KG1 (cell line): ENCODE results near the gene GLCE.

ENCODE experiments used
- DNase-seq: peaks from one replicate; lab custom pipeline; 2025; lab: John Stamatoyannopoulos, UW

GLCE gene

DNA sequence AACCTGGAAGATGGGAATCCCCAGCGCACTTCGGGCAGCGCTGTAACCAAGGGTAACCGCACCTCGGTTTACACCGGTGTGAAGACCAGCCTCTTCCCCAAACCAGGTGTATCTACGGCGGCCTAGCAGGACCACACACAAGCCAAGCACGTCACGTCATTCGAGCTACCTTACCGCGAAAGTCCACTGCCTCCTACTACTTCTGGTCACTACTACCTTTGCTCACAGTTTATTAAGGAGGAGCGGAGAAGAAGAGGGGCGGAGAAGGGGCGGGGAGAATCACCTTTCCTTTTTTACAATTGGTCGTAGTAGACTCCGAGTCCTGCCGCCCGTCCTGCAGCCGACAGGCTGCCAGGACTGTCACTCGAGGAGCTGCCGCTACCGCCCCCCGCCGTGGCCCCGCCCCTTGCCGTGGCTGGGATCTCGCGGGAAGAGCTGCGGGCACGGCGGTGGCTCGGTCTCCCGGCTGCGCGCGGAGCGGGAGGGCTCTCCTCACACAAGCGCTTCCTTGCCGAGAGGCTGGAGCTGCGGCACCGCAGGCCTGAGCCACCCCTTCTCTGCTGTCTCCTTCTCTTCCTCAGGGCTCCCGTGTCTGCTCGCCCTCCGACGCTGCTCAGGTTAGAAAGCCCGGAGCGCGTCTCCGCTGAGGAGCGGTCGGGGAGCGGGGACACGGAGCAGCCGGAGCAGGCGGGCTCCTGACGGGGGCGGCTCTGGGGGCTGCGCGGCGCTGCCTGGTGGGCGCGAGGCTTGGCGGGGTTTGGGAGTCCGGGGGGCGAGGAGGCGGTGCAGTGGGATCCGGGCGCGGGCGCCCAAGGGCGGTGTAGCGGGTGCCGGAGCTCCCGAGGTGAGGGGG, at the start of gene GLCE:
GLCE (plus strand) TSS at position 495 of the 853 bp plus-strand sequence. CDS start 95,172 bp downstream, outside the sequence.
- DNase-seq = peak; percentile 87

DNA sequence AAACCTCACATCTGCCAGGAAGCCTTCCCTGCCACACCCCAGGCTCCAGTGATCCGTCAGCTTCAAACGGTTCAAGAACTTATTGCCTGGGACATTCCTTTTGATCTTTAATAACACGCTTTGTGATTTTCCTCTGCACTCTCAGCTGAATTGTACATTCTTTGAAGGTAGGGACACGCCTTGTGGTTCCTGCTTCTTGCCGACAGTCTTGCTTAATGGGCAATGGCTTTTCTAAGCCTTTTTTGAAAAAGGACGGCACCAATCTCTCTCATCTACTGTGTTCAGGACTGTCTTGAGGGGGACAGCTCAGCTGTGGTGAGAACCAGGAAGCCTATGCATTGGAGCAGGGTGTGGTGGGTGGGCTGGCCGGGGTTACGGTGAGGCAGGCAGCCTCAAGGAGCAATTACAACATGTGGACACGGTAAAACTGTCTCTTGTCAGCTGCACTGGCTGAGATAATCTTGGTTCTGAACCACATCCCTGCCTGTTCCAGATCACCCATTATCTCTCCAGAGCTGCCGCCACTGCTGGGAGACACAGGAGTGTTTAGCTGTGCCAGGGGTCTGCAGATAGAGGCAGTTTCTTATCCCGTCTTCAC, 46.0 kb upstream of the GLCE start:
- DNase-seq = no peak

DNA sequence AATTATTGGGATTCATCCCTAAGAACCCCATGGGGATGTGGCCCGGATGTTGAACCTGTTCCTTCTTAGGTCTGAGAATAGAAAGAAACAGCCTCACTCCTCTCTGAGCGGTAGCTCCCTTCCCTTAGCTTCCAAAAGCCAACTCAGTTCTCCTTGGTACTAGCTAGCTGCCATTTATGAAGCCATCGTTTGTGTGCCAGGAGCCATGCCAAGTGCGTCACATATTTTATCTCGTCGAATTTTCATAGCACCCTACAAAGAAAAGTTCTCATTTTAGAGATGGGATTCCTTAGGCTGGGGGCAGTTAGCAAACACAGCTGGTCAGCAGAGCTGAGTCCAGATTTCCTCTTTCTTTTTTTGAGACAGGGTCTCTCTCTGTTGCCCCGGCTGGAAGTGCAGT, 45.4 kb upstream of the GLCE start:
- DNase-seq = no peak

DNA sequence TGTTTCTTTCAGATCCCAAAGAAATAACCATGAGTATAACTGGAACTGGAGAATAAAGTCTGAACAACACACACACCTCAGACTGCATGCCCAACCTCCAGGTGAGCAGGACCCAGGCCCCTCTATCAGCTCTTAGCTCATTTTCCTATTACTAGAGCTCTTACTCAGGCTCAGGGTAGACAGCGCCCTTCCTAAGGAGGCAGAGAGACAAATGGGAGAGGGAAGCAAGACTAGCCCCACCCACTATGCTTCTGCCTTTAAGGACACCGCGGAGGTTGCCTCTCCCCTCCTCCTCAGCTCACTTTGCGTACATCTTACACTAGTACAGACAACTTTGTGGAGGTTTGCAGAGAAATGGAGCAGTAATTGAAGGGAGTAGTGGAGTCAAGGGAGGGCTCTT, 44.0 kb upstream of the GLCE start:
- DNase-seq = no peak

DNA sequence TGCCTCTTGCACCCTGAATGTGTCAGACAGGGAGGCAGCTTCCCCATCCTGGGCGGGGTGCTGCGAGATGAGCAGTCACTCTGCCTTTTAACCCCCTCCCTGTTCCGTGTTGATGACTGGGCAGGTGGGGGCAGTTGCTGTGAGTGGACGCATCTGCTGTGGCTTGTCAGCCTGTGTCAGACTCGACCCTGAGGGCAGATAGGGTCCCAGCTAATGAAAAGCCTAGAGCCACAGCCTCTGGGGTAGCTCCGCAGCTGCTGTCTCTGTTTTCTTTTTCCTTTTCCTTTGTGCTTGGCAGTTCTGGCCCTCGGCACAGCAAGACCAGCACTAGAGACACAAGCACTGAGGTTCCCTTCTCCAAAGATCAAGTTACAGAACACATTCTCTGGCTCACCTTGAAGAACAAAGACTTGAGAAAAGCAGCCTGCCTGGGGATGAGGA, 43.0 kb upstream of the GLCE start:
- DNase-seq = no peak

DNA sequence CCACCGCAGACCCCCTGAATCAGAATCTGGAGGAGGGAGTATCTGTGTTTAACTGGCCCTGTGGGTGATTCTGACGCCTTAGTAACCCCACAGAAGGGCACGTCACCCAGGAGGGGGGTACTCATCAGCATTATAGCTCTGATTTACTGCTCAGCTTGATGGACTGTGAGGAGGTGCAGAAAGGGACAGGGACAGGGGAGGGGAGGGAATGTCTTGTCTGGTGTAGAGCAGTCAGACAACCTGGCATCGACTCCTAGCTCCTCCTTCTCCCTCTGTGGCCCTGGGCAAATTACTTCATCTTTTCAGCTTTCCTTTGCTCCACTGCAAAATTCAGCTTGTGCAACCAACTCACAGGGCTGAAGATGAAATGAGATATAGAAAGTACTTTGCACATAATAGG, 42.3 kb upstream of the GLCE start:
- DNase-seq = no peak

DNA sequence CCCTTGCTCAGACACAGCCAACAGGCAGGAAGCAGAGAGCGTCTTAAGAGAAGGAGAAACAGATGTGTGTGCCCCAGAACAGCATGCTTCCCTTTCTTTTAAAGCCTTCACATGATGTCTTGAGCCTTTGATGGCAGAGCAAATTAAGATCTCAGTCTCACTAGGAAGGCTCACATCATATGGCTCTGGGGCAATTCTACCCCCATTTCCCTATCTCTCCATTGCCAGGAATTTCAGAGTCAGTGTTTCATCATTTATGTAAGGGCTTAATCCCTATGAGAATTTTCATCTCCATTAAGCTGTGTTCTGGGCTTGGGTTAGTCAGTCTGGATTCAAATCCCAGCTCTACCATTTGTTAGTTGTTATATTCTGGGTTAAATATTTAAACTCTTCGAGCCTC, 41.4 kb upstream of the GLCE start:
- no peak for DNase-seq

DNA sequence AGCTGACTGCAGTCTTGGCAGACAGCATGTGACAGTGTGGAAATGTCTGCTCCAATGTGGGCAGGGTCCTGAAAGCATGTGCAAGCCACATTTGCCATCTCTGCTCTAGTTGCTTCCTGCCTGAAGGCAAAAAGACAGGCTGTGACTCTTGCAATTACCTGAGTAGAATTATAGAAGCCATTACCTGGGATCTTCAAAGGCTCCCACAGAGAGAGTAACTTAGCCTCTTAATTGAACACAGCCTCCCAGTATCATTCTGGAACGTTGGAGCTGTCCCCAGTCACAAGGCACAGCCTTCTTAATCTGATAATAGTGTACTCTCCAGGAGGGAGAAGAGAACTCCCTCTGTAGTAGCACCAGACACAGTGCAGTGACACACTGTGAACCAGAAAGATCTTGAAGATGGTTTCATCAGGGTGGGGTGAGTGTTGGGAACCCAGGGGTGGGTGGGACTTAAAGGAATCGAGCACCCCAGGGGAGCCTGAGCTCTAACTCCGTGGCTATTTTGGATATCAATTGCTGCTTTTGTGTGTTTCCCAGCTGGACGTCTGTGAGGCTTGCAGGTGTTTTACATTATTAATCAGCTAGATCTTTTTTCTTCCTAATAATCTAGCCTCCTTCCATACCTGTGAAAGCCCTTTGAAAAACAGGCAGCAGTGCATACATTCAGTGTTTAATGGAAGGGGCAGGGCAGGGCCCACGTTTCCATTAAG, 40.6 kb upstream of the GLCE start:
- DNase-seq = no peak

DNA sequence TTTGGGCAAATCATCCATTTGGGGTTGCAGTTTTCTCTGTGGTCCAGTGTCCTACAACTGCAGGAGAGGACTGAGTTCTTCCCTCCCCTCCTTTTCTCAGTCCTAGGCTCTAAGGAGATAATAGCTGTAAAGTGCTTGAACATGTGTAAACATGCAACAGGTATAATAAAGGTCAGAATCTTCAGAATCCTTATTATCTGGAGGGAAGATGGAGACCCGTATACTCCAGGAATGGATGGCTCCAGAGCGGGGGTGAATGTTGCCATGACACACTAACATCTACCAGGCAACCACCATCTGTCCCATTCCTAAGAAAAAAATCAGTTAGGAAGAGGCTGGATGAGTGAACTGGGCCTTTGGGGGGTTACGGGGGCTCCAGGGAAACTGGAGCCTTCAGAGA, 39.7 kb upstream of the GLCE start:
- DNase-seq = no peak

DNA sequence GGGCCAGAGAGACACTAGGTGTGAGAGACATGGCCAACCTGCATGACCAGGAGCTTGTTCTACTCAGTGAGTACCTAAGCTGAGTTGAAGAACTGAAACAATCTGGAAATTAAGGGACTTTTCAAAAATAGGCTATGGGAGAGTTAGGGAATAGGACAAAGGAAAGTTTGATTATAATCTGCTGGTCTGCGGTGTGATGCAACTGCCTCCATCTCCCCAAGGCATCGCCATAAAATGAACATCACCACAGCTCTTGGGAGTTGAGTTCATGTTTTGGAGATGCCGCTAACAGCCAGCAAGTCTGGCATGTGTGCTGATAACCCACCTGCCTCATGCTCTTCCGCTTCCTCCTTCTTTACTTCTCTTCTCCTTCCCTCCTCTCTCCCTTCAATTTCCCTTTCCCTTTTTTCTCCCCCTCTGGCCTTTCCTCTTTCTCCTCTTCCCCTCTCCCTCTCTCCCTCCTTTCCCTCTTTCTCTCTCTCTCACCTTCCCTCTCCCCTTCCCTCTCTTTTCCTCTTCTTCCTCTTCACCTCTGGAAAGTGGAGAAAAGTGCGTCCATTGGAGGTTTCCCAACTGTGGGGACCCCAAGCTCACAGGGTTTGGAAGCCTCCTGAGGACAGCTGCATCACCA, 39.1 kb upstream of the GLCE start:
- no peak for DNase-seq

DNA sequence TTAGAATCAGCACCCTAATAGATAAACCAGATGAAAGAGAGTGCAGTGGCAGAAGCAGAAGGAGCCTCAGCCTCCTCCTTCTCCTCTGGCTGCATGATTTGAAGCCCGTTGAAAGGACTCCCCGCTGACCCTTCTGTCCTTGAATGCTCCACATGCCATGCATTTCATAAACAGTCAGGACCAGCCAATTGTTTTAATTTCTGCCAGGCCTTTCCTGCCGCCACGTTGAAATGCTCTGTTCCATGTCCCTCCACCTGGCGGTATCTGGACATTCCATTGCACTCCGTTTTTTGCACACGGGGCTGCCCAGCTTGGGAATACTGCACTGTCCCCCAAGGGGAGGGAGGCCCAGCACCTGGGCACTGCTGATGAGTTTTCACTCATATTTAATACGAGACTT, 35.2 kb upstream of the GLCE start:
- DNase-seq = no peak

DNA sequence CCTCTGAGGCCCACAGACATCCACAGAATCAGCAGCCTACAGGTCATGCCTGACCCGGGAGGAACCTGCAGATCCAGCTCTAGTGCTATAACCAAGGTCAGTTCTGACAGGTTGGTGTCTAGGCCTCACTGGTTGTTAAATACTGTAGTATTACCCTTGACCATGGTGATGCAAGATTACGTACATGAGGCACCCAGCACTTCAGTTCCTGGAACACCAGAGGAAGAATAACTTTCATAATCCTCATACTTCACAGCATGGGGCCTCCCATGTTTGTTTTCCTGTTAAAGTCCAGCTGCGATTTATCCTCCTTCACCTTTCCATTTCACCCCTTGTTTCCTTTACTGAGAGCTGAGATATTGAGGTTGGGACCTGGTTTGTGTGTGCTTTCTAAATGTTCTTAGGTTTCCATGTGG, 34.4 kb upstream of the GLCE start:
- DNase-seq = no peak

DNA sequence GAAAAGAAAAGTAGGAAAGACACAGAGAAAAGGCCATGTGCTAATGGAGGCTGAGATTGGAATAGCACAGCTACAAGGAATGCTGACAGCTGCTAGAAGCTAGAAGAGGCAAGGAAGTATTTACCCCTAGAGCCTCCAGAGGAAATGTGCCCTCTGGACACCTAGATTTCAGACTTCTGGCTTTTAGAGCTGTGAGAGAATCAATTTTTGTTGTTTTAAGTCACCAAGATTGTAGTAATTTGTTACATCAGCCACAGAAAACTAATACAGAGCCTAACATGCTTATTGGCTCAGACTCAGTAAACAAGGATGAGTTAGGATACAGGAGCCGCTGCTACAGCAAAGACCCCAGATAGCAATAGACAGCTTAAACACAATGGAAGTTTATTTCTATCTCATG, 33.1 kb upstream of the GLCE start:
- no peak for DNase-seq

DNA sequence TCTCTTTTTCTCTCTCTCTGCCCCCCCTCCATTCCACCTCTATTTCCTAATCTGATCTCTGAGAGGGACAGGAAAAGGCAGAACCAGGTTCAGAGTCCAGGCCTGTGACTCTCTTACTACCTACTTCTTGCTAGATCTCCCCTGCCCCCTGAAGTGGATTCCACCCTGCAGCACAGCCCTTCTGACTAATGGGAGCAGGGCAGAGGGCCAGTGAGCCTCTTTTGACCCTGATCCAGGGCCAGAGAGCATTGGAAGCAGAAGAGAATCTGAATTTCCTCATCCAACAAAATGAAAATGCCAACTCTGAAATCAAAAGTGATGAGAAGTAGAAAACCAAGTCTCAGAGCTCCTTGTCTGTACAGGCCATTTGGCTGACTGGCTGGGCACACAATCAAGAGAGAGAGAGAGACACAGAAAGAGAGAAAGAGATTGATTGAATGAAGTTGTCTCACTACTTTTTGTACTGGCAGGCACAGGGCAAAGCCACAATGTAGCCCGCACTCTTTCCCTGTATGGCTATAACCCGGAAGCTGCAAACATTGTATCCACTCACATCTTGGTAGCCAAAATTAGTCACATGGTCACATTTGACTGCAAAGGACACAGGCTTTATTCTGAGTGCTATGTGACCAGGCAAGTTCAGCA, 31.6 kb upstream of the GLCE start:
- DNase-seq = no peak

DNA sequence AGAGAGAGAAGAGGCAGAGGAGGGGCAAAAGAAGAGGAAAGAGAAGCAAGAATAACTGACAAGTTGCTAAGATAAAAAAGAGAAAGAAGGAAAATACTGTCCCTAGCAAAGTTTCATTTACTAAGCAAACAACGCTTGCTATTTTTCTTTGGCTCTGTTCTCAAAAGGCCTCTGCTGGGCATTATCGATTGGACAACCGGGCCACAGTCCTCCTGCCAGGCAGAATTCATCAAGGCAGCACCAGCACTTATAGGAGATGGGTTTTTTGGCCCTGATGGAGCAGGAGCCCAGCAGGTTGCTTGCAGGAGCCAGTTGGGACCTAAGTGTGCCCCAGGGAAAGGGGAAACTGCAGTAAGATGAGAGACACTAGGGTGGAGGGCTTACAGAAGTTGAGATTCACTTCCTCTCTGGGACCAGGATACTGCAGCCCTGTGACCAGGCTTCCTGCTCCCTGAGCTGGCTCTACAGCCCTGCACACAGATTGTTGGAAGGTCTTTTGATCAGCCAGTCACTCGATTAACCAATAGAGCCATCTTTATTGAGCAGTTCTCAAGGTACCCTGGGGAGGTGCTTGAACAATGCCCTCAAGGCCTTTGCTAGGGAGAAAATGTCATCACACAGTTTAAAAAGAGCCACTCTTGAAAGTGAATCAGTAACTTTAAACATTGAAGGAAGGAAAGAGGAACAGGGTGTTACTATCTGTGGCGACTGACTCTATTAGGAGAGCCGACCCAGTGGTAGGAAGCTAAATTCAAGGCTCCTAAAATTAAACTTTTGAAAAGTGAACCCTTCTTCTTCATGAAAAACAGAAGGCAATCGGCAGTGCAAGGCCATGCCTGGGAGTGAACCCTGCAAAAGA, 28.8 kb upstream of the GLCE start:
- DNase-seq = no peak

DNA sequence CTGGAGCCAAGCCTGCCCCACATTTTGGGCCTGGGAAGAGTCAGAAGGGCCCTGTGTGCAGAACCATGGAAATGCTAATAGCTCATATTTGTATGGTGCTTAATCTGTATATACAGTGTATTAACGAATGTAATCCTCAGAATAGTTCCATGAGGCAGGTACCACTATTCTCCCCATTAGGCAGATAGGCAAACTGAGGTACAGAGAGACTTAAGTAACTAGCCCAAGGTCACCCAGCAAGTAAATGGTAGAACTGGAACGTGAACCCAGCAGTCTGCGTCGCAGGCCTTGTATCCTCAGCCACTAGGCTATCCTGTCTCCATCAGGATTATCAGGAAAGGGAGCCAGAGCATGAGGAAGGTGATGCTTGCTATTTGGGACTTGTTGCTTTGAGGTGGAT, 28.0 kb upstream of the GLCE start:
- DNase-seq = no peak

DNA sequence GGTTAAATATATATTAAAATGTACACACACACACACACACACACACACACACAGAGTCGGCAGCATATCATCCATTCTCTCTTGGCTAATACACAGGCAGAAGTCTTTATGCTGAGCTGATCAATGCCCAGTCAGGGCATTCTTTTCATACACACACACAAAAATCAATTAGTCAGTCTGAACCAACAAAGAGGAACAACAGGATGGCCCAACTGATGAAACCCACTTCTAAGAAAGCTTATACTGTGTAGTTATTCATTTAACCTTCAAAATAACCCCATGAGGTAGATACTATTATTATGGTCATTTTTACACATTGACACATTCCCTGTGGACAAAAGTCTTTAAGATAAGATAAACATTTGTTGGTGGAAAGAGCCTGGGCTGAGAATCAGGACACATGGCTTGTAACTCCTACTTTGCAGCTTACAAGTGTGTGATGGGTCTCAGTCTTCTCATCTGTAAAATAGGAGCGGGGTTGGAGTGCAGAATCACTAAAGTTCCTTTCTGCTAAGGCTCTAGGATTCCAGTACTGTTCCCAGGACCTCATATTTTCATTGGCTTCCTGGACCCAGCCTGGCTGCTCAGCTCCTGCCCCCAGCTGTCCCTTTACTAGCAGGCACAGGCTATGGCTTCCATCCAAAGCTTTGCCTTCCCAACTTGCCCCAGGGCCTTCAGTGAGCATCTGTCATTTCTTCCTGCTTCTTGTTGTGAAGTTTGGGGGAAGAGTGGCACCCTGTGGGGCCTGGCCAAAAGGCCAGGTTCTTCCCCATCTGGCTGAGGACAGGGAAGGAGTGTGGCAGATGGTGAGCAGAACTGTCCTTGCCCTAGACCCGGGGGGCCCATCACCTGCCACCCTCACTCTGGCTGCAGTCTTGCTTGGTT, 27.2 kb upstream of the GLCE start:
- no peak for DNase-seq

DNA sequence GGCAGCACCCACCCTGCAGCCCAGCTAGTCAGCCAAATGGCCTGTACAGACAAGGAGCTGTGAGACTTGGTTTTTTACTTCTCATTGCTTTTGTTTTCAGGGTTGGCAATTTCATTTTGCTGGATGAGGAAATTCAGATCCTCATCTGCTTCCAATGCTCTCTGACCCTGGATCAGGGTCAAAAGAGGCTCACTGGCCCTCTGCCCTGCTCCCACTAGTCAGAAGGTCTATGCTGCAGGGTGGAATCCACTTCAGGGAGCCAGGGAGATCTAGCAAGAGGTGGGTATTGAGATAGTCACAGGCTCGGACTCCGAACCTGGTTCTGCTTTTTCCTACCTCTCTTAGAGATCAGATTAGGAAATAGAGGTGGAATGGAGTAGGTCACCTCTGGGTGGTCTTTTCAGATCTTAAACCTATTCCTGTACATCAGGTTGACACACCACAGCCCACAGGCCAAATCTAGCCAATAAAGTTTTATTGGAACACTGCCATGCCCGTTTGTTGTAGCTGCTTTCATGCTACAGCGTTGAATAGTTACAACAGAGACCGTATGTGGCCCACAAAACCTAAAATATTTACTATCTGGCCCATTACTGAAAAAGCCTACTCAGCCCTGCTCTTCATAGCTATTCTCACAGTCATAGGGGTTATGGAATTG, 26.4 kb upstream of the GLCE start:
- DNase-seq = no peak

DNA sequence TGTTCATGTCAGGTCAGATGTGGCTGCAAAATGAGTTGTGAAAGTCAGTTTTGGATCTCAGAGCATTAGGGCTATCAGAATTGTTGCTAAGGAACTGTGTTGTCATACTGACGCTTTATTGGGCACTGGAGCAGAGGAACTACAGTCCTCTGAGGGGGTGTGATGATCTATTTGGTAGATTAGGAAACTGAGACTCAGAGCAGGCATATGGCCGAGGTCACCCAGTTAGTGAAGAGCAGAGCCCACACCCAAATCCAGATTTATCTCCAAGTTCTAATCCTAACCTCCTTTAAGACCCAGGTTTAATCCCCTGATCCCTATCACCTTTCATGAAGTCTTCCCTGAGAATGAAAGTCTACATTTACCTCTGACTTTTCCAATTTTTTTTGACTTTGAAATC, 25.6 kb upstream of the GLCE start:
- no peak for DNase-seq

DNA sequence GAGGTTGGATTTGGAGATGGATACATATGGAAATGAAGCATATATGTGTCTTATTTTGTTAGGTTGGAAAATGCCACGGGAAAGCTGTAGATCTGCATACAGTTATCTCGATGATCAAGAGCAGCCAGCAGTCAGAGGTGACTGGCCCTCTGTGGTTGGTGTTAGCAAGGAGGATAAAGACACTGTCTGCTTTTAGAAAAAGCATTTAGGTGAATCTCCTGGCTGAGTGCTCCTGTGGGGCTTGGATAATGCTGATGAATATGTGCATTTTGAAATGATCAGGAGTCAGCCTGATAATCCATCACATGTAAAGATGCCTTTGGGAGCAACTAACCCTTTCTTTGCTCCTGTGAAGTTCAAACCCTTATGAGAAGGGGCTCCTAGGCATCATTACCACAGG, 24.9 kb upstream of the GLCE start:
- DNase-seq = no peak
